ENCODE data around the gene NAV3. TPM values are rescaled to one million over a fixed set of nuclear protein-coding genes. Genes with fewer than 3 reads are reported as not detected.

Gene NAV3
- total and polyA plus RNA-seq, 4 donors, result 0.22 to 1.7 (median 0.71) TPM

DNA sequence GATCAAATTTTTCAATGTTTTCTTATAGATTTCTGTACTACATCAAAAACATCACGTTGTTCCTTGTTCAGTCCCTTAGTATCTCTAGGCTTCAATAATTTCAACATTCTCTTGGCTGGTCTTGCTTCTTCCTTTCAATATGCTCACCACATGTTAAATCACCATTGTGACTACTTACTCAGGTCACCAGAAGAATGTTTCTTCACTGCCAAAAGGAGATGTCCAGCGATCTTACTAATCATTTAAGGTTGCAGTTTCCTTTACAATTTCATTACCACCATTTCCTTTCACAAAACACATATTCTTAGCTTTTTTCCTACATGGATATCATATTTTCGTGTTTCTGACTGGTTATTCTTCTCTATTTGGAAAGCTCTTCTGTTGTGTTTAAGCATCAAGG is 363.8 kb downstream of the NAV3 start:
- Histone ChIP-seq H3K36me3 (ENCODE audit: control insufficient read depth in 4 of 4, insufficient read depth in 3 of 4, low read depth in 1 of 4, low read length in 3 of 4) (no peaks in the 10 kb centered on the region), H3K9ac (ENCODE audit: low read depth in 1 of 2, low read length in 2 of 2) (no peak overlapping the region), H3K9me3 (ENCODE audit: control insufficient read depth in 4 of 4, low read length in 3 of 4) (no peaks in the 10 kb centered on the region), H3K4me3 (ENCODE audit: low read depth in 1 of 3, low read length in 3 of 3) (no peak overlapping the region), H3K27me3 (ENCODE audit: control insufficient read depth in 4 of 4, insufficient read depth in 4 of 4, low read length in 3 of 4) (peaks cover 0 to 4% (median 0%) of the 10 kb centered on the region in 4 donors), H3K27ac (ENCODE audit: low read depth in 1 of 2, low read length in 2 of 2) (no peak overlapping the region), H3K4me1 (ENCODE audit: control insufficient read depth in 4 of 4, insufficient read depth in 4 of 4, low read length in 3 of 4) (no peaks in the 10 kb centered on the region)
- WGBS, result 61% methylated on average over 3 of the region's 3 CpGs
- TF ChIP-seq FOXA1 (IDR thresholded peaks at IDR 0.05) (no peak), YY1 (IDR thresholded peaks at IDR 0.05) (no peak), HNF4A (conservative IDR thresholded peaks at IDR 0.05) (no peak), JUND (IDR thresholded peaks at IDR 0.05) (no peak), EGR1 (IDR thresholded peaks at IDR 0.05; ENCODE audit: low read depth in 2 of 2) (no peak), HNF4G (IDR thresholded peaks at IDR 0.05) (no peak), GABPA (IDR thresholded peaks at IDR 0.05 in 1 of 2, conservative IDR thresholded peaks at IDR 0.05 in 1 of 2) (no peak), RAD21 (IDR thresholded peaks at IDR 0.05) (no peak)
- TF ChIP-seq, protein P1, sequence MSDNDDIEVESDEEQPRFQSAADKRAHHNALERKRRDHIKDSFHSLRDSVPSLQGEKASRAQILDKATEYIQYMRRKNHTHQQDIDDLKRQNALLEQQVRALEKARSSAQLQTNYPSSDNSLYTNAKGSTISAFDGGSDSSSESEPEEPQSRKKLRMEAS (IDR thresholded peaks at IDR 0.05), result no peak
- TF ChIP-seq, protein P2, sequence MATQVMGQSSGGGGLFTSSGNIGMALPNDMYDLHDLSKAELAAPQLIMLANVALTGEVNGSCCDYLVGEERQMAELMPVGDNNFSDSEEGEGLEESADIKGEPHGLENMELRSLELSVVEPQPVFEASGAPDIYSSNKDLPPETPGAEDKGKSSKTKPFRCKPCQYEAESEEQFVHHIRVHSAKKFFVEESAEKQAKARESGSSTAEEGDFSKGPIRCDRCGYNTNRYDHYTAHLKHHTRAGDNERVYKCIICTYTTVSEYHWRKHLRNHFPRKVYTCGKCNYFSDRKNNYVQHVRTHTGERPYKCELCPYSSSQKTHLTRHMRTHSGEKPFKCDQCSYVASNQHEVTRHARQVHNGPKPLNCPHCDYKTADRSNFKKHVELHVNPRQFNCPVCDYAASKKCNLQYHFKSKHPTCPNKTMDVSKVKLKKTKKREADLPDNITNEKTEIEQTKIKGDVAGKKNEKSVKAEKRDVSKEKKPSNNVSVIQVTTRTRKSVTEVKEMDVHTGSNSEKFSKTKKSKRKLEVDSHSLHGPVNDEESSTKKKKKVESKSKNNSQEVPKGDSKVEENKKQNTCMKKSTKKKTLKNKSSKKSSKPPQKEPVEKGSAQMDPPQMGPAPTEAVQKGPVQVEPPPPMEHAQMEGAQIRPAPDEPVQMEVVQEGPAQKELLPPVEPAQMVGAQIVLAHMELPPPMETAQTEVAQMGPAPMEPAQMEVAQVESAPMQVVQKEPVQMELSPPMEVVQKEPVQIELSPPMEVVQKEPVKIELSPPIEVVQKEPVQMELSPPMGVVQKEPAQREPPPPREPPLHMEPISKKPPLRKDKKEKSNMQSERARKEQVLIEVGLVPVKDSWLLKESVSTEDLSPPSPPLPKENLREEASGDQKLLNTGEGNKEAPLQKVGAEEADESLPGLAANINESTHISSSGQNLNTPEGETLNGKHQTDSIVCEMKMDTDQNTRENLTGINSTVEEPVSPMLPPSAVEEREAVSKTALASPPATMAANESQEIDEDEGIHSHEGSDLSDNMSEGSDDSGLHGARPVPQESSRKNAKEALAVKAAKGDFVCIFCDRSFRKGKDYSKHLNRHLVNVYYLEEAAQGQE (IDR thresholded peaks at IDR 0.05), result no peak
- TF ChIP-seq, protein P3, sequence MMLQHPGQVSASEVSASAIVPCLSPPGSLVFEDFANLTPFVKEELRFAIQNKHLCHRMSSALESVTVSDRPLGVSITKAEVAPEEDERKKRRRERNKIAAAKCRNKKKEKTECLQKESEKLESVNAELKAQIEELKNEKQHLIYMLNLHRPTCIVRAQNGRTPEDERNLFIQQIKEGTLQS (IDR thresholded peaks at IDR 0.05), result no peak
- TF ChIP-seq, protein P4, sequence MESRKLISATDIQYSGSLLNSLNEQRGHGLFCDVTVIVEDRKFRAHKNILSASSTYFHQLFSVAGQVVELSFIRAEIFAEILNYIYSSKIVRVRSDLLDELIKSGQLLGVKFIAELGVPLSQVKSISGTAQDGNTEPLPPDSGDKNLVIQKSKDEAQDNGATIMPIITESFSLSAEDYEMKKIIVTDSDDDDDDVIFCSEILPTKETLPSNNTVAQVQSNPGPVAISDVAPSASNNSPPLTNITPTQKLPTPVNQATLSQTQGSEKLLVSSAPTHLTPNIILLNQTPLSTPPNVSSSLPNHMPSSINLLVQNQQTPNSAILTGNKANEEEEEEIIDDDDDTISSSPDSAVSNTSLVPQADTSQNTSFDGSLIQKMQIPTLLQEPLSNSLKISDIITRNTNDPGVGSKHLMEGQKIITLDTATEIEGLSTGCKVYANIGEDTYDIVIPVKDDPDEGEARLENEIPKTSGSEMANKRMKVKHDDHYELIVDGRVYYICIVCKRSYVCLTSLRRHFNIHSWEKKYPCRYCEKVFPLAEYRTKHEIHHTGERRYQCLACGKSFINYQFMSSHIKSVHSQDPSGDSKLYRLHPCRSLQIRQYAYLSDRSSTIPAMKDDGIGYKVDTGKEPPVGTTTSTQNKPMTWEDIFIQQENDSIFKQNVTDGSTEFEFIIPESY (IDR thresholded peaks at IDR 0.05), result no peak
- no peak for DNase-seq (ENCODE audit: low spot score)

DNA sequence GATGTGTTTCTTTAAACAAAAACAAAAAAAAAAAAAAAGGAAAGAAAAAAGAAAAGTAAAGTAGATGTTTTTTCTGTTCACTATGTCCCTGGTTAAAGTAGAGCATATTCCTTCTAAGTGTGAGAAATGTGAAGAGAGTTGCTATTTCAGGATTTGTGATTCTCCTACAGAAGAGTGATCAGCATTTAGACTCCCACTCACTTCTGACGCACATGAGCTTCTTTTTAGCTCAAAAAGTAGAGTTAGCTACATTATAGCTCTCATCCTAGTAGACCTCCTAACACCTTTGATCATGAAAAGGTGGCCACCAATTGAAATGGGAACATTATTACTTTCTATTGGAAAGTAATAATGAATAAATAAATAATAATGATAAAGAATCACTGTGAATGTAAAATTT is 368.2 kb downstream of the NAV3 start:
- 71% methylated on average over 1 of the region's 1 CpG for WGBS

More for the DNA sequence above, 368.2 kb downstream of the NAV3 start:
- no peaks in the 10 kb centered on the region for H3K4me1 ChIP-seq (ENCODE audit: control insufficient read depth in 4 of 4, insufficient read depth in 4 of 4, low read length in 3 of 4)
- TF ChIP-seq, protein P1 (IDR thresholded peaks at IDR 0.05), result no peak
- TF ChIP-seq HNF4G (IDR thresholded peaks at IDR 0.05), result no peak
- no peak for TF ChIP-seq HNF4A (conservative IDR thresholded peaks at IDR 0.05)
- TF ChIP-seq, protein P5, sequence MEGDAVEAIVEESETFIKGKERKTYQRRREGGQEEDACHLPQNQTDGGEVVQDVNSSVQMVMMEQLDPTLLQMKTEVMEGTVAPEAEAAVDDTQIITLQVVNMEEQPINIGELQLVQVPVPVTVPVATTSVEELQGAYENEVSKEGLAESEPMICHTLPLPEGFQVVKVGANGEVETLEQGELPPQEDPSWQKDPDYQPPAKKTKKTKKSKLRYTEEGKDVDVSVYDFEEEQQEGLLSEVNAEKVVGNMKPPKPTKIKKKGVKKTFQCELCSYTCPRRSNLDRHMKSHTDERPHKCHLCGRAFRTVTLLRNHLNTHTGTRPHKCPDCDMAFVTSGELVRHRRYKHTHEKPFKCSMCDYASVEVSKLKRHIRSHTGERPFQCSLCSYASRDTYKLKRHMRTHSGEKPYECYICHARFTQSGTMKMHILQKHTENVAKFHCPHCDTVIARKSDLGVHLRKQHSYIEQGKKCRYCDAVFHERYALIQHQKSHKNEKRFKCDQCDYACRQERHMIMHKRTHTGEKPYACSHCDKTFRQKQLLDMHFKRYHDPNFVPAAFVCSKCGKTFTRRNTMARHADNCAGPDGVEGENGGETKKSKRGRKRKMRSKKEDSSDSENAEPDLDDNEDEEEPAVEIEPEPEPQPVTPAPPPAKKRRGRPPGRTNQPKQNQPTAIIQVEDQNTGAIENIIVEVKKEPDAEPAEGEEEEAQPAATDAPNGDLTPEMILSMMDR (IDR thresholded peaks at IDR 0.05; ENCODE audit: low read depth, low read length, missing input control), result no peak
- no peak for TF ChIP-seq SP1 (IDR thresholded peaks at IDR 0.05)
- TF ChIP-seq NR2F2 (IDR thresholded peaks at IDR 0.05), result no peak
- H3K27ac ChIP-seq (ENCODE audit: low read depth in 1 of 2, low read length in 2 of 2), result no peak overlapping the region
- H3K27me3 ChIP-seq (ENCODE audit: control insufficient read depth in 4 of 4, insufficient read depth in 4 of 4, low read length in 3 of 4), result peaks cover 0 to 2% (median 0%) of the 10 kb centered on the region in 4 donors
- no peak overlapping the region for H3K9ac ChIP-seq (ENCODE audit: low read depth in 1 of 2, low read length in 2 of 2)
- no peaks in the 10 kb centered on the region for H3K36me3 ChIP-seq (ENCODE audit: control insufficient read depth in 4 of 4, insufficient read depth in 3 of 4, low read depth in 1 of 4, low read length in 3 of 4)
- DNase-seq (ENCODE audit: low spot score), result no peak
- H3K9me3 ChIP-seq (ENCODE audit: control insufficient read depth in 4 of 4, low read length in 3 of 4), result no peaks in the 10 kb centered on the region
- H3K4me3 ChIP-seq (ENCODE audit: low read depth in 1 of 3, low read length in 3 of 3), result no peak overlapping the region
